ENCODE measurements around the gene ABCD3.

ABCD3 gene

GRCh38 chr1:94529416-94529815, 111.2 kb downstream of the ABCD3 start:
- DNase-seq = no peak

DNA sequence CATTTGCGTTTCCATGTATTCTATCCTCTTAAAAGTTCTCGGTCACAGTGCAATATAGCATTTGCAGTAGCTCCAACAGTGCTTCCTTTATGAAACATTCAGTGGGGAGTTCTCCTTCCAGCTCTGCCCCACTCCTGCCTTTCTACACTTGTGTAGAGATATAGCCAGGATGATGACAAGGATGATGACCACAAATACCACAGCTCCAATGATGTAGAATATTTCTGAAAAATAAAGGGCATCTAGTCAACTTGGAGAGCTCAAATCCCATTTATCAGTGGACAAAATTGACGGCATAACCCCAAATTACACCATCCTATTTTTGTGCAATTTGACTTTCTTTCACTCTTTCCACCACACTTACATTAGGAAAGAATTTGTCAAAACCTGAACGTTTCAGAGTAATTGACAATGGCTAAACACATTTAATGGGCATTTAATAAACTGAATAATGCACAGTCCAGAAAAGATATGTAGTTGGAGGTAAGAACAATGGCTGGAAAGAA, 112.2 kb downstream of the ABCD3 start:
- no peak for DNase-seq

DNA sequence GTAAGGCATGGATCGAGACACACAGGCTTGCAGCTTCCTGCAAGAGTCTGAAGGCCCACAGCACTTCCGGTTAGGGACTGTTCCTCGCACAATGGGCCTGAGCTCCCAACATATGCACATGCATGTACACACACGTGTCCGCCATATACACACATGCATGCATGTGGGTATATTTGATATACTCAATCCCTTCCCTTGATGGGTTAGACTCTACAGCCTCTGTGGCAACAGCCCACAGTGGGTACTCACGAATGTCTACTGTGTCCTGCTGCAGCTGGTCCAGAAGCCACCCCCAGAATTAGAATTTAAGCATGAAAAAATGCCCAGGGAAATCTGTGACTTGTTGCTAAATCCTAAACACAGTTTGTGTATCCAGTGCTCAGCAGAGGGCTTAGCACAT, 113.5 kb downstream of the ABCD3 start:
- no peak for DNase-seq

GRCh38 chr1:94532077-94532476, 113.9 kb downstream of the ABCD3 start:
- no peak for DNase-seq

- no peak for DNase-seq
These were observed 116.9 kb downstream of the ABCD3 start for GRCh38 chr1:94535095-94535494.

GRCh38 chr1:94535879-94536278, 117.7 kb downstream of the ABCD3 start:
- DNase-seq = no peak

DNA sequence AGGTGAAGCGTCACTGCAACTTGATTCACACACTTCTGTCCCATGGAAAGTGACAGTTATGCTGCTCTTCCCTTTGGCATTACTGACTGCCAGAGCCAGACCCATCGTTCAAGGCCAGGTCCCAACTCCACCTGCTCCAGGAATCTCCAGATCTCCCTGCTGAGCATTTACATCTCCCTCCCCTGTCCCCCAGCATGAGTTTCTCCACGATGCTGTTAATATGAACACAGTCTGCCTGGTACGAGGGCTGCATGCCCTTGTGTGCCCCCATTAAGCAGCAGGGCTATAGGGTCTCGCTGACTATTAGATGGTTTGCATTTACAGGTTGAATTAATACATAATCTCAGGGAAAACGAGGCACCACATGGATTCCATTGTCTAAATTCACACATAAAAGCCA, 119.1 kb downstream of the ABCD3 start:
- no peak for DNase-seq

DNA sequence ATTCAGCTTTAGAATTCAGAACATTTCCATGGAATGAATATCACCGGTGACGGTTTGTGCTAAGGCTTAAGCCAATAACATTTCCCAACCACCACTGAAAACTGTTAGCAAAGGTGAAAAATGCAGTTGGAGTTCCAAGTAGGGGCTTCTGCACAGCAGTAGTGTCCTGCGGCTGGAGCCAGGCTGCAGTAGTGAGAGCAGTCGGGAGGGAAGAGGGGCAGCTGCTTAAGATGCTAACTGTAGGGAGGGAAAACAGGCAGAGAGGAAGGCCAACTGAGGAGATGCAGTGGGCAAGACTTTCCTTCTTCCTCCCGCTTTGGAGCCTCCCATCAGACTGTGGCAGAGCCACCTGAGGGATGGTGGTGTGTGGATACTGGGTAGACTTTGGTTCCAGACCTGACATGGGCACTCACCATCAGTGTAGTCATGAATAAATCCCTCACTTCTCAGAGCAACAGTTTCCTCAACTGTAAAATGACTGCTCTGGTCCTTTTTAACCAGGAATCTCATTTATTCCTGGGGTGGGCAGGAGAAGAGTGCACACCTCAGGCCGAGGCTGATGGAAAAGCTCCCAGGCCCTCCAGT, 120.1 kb downstream of the ABCD3 start:
- no peak for DNase-seq

- DNase-seq = no peak
These were observed 121.3 kb downstream of the ABCD3 start for GRCh38 chr1:94539496-94539895.

DNA sequence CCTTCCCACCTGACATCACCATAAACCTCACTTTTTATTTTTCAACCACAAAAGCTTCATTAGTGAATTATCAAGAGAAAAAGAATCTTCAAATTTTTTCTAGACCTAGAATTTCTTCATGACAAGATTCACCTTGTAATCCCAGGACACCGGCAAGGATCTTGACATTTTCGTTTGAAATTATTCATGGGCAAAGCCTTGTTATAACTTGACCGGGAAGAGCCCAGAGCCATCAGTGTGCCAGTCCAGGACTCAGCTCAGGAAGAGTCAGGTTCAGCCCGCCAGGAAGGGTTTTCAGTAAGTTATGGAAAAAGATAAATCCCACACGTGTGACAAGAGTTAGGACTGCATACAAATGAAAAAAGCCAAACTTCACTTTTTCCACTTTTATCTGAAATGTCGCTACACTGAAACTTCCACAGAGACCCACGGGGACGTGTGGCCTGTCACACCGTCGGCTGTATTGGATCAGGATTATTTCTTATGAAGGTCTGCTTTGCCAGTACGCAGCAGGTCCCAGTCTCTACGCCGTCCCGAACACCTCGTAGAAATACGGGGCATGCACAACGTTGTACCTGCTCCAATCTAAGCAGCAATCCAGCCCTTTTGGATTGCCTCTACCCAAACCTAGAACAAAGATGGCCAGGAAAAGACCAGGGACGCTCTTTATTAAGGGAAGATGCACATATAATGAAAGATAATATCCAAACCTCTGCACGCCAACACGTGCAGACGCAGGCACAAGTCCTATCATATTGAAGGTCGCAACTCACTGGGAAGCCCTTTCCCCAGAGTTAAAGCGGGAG, 122.5 kb downstream of the ABCD3 start:
- no peak for DNase-seq

- DNase-seq = no peak
These were observed 123.3 kb downstream of the ABCD3 start, which contains the start of gene F3 for GRCh38 chr1:94541246-94542087. F3 (minus strand) TSS chr1:94541759; CDS start chr1:94541636, 123 bp downstream.

GRCh38 chr1:94542088-94542870, 124.1 kb downstream of the ABCD3 start:
- DNase-seq = no peak

- no peak for DNase-seq
These were observed 124.8 kb downstream of the ABCD3 start for GRCh38 chr1:94543001-94543400.

GRCh38 chr1:94543893-94544635, 125.9 kb downstream of the ABCD3 start:
- no peak for DNase-seq

- no peak for DNase-seq
These were observed 126.7 kb downstream of the ABCD3 start for GRCh38 chr1:94544706-94545490.

DNA sequence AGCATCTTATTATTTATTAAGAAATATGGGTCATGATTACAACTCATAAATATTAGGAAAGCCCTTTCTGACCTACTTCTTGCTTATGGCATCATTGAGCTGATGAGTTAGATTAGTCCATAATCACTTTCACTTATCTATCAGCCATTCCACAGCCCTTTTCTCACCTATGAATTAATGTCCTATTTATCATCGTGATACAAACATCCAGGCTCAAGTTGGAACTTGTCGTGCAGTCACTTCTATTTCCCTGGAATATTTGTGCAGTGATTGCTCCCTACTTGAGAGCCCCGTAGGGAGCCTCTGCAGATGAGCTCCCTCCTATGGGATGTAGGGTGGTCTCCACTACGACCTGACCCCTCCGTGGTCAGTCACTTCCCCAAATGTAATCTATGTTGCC, 131.5 kb downstream of the ABCD3 start:
- no peak for DNase-seq

- no peak for DNase-seq
These were observed 132.2 kb downstream of the ABCD3 start for GRCh38 chr1:94550396-94550795.

DNA sequence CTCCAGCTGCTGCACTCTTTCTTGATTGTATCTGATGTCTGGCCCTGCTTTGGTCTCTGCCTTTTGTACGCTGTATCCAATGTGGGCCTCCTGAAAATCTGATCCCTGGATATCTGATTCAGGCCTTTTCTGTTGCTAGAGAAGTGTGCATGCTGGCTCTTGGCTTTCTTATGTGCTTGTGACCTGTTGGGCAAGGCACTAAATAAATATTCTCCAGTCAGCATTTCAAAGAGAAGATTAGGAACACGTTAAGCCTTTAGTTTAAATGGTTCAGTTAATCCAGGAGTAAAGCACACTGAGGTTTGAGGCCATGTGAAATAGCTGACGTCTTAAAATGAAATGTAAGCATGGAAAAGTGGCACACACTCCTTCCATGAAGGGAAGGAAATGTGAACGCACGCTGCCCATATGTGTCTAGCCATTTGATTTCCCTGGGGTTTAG, 132.6 kb downstream of the ABCD3 start:
- no peak for DNase-seq

DNA sequence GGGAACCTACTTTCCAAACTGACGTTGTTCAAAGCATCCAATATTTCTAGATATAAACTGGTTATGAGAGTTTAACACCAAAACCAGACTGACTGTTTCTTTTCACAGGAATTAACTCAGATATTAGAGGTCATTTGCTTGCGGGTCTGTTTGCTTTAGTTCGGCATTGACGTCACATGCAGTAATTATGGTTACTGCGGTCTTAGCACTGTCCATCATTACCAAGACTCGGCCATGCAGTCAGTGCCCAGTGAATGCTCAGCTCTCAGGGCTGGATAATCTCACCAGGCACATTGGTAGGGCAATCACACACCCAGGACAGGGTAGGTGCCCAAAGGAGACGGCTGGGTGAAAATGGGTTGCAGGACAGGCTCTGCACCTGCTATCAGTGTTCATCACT, 133.3 kb downstream of the ABCD3 start:
- no peak for DNase-seq

DNA sequence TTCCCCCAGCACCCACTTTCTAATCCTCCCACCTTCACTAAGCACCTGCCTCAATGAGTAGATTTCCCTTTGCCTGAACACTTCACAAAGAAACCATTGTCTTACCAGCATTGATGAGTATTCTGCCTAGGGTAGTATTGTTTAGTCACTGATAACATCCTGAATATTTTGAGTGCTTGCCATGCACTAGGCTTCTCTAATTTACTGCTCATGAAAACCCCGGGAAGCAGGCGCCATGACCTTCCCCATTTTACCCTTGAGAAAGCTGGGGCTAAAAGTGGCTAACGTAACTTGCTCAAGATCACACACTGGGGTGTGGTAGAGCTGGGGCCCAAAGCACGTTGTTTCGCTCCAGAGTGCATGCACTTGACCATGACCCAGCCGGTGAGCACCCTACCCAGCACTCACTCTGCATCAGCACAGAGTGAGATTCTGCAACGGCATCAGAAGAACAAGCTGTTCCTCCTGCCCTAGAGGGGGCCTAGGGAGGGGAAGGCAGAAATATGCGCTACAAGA, 133.9 kb downstream of the ABCD3 start:
- DNase-seq = no peak

DNA sequence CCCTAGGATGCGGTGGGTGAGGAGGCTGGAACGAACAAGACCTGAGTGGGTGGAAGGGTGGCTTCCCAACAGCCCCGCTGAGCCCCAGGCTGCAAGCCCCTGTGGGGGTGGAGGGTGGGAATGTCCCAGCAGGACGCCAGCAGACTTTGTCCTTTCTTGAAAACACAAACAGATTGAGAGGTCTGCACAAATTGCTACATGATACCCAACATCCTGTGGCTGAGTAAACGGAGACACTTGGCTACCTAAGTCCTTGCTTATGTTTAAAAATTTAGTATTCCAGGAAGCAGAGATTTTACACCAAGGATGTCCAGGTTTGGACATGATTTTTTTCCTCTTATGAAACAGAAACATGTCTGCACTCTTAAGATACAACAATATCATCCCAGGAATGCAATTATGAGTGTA, 135.1 kb downstream of the ABCD3 start:
- no peak for DNase-seq

All from NCI-H1417 treated with DMSO at 0.1 percent for 48 hours (cell line).